ENCODE data around the gene ZNF544. TPM values are rescaled to one million over a fixed set of nuclear protein-coding genes. Genes with fewer than 3 reads are reported as not detected.

Gene ZNF544
- 60.1 and 64.8 TPM in 2 replicates for total RNA-seq (2014; rRNA removed; shearing (Covaris generic))

- DNase-seq (ENCODE audit: low spot score) = peak; percentile 90
Measured at GRCh38 chr19:58228585-58229254, at the start of gene ZNF544. ZNF544 (plus strand) TSS chr19:58228914; CDS start chr19:58244024, 15,110 bp downstream.

GRCh38 chr19:58181902-58182576, 46.7 kb upstream of the ZNF544 start:
- peak; percentile 82 for DNase-seq (ENCODE audit: low spot score)

DNA sequence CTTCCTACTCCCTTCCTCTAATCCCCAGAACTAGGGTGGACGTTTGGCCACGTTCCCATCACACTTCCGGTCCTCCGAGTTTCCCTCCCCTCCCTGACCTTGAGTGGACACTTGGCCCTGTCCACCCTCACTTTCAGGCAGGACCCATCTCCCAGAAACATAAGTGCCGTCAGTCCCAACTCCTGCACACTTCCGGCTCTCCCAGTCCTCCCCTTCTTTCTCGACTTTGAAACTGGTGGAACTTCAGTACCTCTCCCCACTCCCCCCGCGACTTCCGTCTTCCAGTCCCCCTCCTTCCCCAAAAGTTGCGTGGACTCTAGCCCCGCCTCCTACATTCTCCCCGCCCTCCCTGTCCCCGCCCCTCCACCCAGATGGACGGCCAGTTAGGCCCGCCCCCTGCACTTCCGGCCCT, 46.1 kb upstream of the ZNF544 start:
- no peak for DNase-seq (ENCODE audit: low spot score)

- DNase-seq (ENCODE audit: low spot score) = peak; percentile 78
Measured at GRCh38 chr19:58182989-58183816, 45.5 kb upstream of the ZNF544 start, which contains the start of gene ZNF274. ZNF274 (plus strand) TSS chr19:58183061; CDS start chr19:58183966, 905 bp downstream.

- no peak for DNase-seq (ENCODE audit: low spot score)
Measured at GRCh38 chr19:58183817-58184215, 44.9 kb upstream of the ZNF544 start.

GRCh38 chr19:58196901-58197616, 31.7 kb upstream of the ZNF544 start:
- peak; percentile 40 for DNase-seq (ENCODE audit: low spot score)

- no peak for DNase-seq (ENCODE audit: low spot score)
Measured at GRCh38 chr19:58203814-58204475, 24.8 kb upstream of the ZNF544 start.

- DNase-seq (ENCODE audit: low spot score) = no peak
Measured at GRCh38 chr19:58204566-58204965, 24.1 kb upstream of the ZNF544 start.

DNA sequence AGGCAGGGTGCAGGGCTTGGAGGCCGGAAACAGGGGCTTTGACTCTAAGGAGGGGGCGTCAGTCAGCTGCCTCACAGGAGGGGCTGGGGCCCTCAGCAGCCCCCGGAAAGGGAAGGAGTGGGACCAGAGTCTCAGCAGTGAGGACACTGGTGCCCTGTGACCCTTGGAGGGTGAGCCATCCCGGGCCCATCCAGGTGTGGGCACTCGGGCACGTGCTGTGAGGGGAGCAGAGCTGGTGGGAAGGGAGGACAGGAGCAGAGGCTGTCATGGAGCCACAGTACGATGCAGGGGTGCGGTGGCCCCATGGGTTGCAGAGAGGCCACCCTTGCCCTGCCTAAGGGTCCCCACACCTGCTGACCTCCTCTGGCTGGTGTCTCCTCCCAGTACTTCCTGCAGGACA, 19.1 kb upstream of the ZNF544 start:
- DNase-seq (ENCODE audit: low spot score) = no peak

GRCh38 chr19:58212336-58213074, 16.2 kb upstream of the ZNF544 start:
- no peak for DNase-seq (ENCODE audit: low spot score)

DNA sequence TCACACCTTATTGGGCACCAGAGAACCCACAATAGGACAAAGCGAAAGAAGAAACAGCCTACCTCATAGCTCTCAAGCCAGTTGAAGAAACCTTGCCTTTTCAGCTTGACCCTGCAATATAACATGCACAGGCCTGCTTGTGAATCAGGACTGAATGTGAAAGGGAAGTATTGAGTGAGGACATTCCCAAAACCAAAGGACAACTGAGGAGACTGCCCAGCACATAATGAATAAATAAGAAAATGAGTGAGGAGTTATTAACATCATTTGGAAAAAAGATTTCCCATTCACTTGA, 15.7 kb upstream of the ZNF544 start:
- no peak for DNase-seq (ENCODE audit: low spot score)

DNA sequence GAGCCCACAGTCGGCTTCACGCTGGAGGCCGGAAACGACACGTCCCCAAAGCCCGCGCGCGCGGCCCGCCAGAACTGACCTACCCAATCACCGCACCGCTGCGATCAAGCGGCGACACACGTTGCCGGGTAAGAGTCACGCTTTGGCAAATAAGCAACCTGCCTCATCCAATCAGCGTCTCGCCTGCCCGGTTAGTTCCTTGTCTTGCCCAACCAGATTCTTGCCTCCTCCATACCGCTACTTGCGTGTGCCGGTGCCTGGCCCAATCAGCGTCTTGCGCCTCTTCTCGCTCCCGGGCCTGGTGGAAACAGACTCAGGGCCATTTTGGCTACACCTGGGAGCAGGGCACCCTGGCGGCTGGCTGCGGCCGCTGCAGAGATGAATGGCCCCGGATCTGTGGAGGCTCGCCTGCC, 11.6 kb upstream of the ZNF544 start:
- DNase-seq (ENCODE audit: low spot score) = no peak

DNA sequence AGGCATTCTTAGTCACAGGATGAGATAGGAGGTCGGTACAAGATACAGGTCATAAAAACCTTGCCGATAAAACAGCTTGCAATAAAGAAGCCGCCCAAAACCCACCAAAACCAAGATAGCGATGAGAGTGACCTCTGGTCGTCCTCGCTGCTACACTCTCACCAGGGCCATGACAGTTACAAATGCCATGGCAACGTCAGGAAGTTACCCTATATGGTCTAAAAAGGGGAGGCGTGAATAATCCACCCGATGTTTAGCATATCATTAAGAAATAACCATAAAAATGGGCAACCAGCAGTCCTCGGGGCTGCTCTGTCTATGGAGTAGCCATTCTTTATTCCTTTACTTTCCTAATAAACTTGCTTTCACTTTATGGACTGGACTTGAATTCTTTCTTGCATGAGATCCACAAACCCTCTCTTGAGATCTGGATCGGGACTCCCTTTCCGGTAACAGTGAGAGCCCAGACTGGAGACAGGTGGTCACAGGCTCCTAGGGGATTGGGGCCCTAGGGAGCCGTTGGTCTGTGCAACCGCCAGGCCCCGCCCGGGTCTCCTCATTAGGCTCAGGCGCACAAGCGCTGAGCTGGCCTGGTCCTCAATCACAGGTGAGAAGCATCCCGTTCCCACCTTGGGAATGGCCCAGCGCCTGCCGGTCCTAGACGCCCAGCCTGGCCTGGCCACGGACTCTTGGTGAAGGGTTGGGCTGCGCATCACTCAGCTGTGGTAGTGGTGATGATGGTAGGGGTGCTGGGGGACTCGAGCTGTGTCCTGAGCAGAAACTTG, 10.9 kb upstream of the ZNF544 start:
- DNase-seq (ENCODE audit: low spot score) = no peak

- DNase-seq (ENCODE audit: low spot score) = peak; percentile 39
Measured at GRCh38 chr19:58218899-58219298, 9.8 kb upstream of the ZNF544 start.

- DNase-seq (ENCODE audit: low spot score) = peak; percentile 5
Measured at GRCh38 chr19:58227964-58228584, 640 bp upstream of the ZNF544 start.

GRCh38 chr19:58229255-58229639, 533 bp downstream of the ZNF544 start:
- DNase-seq (ENCODE audit: low spot score) = peak; percentile 48

- no peak for DNase-seq (ENCODE audit: low spot score)
Measured at GRCh38 chr19:58237324-58237723, 8.6 kb downstream of the ZNF544 start.

DNA sequence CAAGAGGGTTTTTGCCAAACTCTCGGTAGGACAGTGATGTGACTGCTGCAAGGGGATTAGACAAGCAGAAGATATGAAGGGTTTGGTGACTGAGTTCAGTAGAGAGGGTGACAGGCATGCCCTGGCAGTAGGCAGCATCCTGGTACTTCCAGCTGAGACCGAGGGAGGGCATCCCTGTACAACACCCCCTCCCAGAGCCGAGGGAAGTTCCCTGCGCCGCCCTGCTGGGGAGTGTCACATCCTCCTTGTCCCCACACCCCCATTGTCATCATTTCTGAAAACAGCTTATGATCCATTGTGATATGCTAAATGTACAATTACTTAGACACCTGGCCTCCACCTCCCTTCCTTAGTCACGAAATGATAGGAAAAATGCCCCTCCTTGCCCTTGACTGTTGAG, 14.6 kb downstream of the ZNF544 start:
- no peak for DNase-seq (ENCODE audit: low spot score)

DNA sequence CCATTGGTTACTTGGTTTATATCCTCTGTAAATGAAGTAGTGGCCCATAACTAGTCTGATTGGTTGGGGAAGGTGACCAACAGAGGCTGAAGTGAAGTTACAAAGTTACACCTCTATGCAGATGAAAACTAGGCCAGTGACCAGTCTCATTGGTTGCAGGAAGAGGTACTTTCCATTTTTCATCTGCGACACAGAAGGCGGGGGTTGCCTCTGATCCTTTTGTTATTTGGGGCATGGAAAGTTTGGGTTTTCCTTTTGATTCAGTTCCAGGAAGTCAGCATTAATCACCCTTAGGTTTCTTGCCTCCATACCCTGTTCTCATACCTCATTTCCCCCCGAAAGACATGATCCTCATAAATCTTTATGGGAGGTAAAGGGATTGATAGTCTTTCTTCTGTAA, 20.2 kb downstream of the ZNF544 start:
- no peak for DNase-seq (ENCODE audit: low spot score)
